ENCODE results near the gene B4GALNT1.
"Not testable (repeated sequence)": the region's sequence is repeated elsewhere in the genome, so short reads cannot be mapped to it uniquely, and the experiment has no call there.

Gene B4GALNT1

DNA sequence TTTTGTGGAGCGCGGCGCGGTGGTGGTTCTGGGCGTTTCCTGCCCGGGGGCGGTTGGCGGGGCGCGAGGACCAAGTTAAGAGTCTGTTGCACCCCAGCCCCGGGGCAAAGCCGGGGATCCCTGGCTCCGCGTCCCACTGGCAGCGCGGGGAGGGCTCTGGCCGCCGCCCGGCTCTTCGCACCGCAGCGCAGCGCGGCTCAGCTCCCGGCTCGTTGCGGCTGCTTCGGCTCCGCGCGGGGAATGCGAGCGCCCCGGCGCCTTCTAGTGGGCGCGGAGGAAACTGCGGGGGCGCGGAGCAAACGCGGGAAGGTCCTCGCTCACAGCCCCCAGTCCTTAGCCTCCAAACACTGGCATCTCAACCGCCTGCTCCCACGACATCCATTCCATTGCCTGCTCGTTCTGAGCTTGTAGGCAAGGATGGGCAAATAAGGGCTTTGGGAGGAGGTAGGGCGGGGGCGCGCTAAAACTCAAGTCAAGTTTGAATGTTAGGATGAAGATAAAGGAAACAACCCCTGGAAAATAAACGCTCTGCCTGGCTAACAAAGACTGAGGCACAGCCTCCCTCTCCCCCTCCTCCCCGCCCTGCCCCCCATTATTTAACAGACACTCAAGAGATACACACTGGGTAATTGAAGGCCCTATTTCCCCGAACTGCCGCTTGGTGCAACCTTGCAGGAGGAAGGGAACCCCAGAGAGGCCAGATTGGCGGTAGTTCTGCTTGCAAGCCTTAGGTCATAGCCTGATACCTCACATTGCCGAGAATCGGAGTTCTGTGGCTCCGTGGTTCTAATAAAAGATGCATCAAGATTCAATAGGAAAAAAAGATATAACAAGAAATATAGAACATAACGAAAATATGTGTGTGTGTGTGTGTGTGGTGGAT, at the start of gene B4GALNT1:
B4GALNT1 (minus strand) TSS at position 244 of the 883 bp plus-strand sequence. CDS start 1,069 bp downstream, outside the sequence.
- H3K4me3 ChIP-seq (ENCODE audit: low read depth, low read length), result peak within 1 kb of the TSS; percentile 53
- TF ChIP-seq, protein P1, sequence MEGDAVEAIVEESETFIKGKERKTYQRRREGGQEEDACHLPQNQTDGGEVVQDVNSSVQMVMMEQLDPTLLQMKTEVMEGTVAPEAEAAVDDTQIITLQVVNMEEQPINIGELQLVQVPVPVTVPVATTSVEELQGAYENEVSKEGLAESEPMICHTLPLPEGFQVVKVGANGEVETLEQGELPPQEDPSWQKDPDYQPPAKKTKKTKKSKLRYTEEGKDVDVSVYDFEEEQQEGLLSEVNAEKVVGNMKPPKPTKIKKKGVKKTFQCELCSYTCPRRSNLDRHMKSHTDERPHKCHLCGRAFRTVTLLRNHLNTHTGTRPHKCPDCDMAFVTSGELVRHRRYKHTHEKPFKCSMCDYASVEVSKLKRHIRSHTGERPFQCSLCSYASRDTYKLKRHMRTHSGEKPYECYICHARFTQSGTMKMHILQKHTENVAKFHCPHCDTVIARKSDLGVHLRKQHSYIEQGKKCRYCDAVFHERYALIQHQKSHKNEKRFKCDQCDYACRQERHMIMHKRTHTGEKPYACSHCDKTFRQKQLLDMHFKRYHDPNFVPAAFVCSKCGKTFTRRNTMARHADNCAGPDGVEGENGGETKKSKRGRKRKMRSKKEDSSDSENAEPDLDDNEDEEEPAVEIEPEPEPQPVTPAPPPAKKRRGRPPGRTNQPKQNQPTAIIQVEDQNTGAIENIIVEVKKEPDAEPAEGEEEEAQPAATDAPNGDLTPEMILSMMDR (IDR thresholded peaks at IDR 0.05; ENCODE audit: low read depth, low read length, missing control alignments), result peak; percentile 95
- in situ Hi-C loops (cut with HindIII; ENCODE audit: low sequenced_read_pairs), result no loop called here
- DNase-seq (ENCODE audit: low read depth), result no peak

GRCh38 chr12:57679697-57680096, 46.7 kb upstream of the B4GALNT1 start:
- in situ Hi-C loops (cut with HindIII; ENCODE audit: low sequenced_read_pairs), result no loop called here
- no peak overlapping the region for H3K4me3 ChIP-seq (ENCODE audit: low read depth, low read length)
- TF ChIP-seq, protein P1 (IDR thresholded peaks at IDR 0.05; ENCODE audit: low read depth, low read length, missing control alignments), result no peak
- no peak for DNase-seq (ENCODE audit: low read depth)

- in situ Hi-C loops (cut with HindIII; ENCODE audit: low sequenced_read_pairs); H3K4me3 ChIP-seq (ENCODE audit: low read depth, low read length); DNase-seq (ENCODE audit: low read depth): not testable (repeated sequence)
These were observed 44.9 kb upstream of the B4GALNT1 start for GRCh38 chr12:57677947-57678346.

DNA sequence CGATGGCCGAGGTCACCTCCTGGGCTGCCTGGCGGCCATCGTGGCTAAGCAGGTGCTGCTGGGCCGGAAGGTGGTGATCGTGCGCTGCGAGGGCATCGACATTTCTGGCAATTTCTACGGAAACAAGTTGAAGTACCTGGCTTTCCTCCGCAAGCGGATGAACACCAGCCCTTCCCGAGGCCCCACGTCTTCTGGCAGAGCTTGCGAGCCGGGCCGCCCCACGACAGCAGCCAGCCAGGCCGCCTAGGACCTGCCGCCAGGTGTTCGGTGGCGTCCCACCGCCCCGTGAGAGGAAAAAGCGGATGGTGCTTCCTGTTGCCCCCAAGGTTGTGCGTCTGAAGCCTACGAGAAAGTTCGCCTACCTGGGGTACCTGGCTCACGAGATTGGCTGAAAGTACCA, 41.7 kb upstream of the B4GALNT1 start:
- no peak overlapping the region for H3K4me3 ChIP-seq (ENCODE audit: low read depth, low read length)
- TF ChIP-seq, protein P1 (IDR thresholded peaks at IDR 0.05; ENCODE audit: low read depth, low read length, missing control alignments), result no peak
- no peak for DNase-seq (ENCODE audit: low read depth)
- in situ Hi-C loops (cut with HindIII; ENCODE audit: low sequenced_read_pairs), result no loop called here

GRCh38 chr12:57672801-57673200, 39.8 kb upstream of the B4GALNT1 start:
- in situ Hi-C loops (cut with HindIII; ENCODE audit: low sequenced_read_pairs), result no loop called here
- TF ChIP-seq, protein P1 (IDR thresholded peaks at IDR 0.05; ENCODE audit: low read depth, low read length, missing control alignments), result no peak
- DNase-seq (ENCODE audit: low read depth), result no peak
- H3K4me3 ChIP-seq (ENCODE audit: low read depth, low read length), result no peak overlapping the region

DNA sequence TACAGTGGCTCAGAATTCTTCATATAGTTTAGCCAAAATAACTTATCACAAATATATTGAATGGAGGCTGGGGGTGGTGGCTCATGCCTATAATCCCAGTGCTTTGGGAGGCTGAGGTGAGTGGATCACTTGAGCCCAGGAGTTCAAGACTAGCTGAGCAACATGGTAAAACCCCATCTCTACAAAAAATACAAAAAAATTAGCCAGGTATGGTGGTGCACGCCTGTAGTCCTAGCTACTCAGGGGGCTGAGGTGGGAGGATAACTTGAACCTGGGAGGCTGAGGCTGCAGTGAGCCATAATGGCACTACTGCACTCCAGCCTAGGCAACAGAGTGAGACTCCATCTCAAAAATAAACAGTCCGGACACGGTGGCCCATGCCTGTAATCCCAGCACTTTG, 38.8 kb upstream of the B4GALNT1 start:
- DNase-seq (ENCODE audit: low read depth); H3K4me3 ChIP-seq (ENCODE audit: low read depth, low read length); in situ Hi-C loops (cut with HindIII; ENCODE audit: low sequenced_read_pairs): not testable (repeated sequence)

GRCh38 chr12:57669691-57670090, 36.7 kb upstream of the B4GALNT1 start:
- DNase-seq (ENCODE audit: low read depth); H3K4me3 ChIP-seq (ENCODE audit: low read depth, low read length); in situ Hi-C loops (cut with HindIII; ENCODE audit: low sequenced_read_pairs): not testable (repeated sequence)

- in situ Hi-C loops (cut with HindIII; ENCODE audit: low sequenced_read_pairs), result no loop called here
- DNase-seq (ENCODE audit: low read depth), result no peak
- TF ChIP-seq, protein P1 (IDR thresholded peaks at IDR 0.05; ENCODE audit: low read depth, low read length, missing control alignments), result no peak
- H3K4me3 ChIP-seq (ENCODE audit: low read depth, low read length), result no peak overlapping the region
These were observed 33.9 kb upstream of the B4GALNT1 start for GRCh38 chr12:57666897-57667296.

GRCh38 chr12:57665066-57665820, 32.2 kb upstream of the B4GALNT1 start:
- H3K4me3 ChIP-seq (ENCODE audit: low read depth, low read length); DNase-seq (ENCODE audit: low read depth); in situ Hi-C loops (cut with HindIII; ENCODE audit: low sequenced_read_pairs): not testable (repeated sequence)
